ENCODE data around the gene C1orf167. TPM values are rescaled to one million over a fixed set of nuclear protein-coding genes. Genes with fewer than 3 reads are reported as not detected.

Gene C1orf167
- total and polyA plus RNA-seq, 2 of the 13 experiments (the other 11 are each of a cell fraction or from before 2014, with no cell fraction given): not detected

DNA sequence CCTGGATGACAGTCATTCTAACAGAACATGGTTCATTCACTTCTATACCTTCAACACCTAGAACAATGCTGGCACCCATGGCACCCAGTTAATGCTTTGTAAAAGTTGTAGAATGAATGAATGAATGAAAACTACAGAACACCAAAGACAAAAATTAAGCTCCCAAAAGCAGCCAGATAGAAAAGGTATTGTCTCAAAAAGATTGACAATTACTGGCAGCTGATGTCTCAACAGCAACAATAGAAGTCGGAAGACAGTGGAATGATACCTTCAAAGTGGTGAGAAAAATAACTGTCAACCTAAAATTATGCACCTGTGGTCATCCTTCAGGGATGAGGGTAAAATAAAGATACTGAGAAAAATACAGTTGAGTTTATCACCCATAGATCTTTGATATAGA is 4.9 kb upstream of the C1orf167 start:
- no peak for DNase-seq (ENCODE audit: low spot score)
- H3K9me3 ChIP-seq (ENCODE audit: low read length): no peaks in the 10 kb centered on the region
- intact Hi-C loops (cut with micrococcal nuclease; ENCODE audit: unreplicated experiment): no loop called here
- H3K27ac ChIP-seq (ENCODE audit: extremely low read length, insufficient read depth, low read length): no peak overlapping the region
- H3K27me3 ChIP-seq (ENCODE audit: control insufficient read depth in 1 of 2, insufficient read depth in 2 of 2, low read length in 2 of 2): peaks cover 5 to 15% of the 10 kb centered on the region in 2 experiments; a peak in 4 of 5 replicates
- CTCF ChIA-PET (ENCODE audit: low intra/inter-chr PET ratio, low total read pairs): no interaction called here
- H4K20me1 ChIP-seq (ENCODE audit: insufficient read depth, low read length): no peaks in the 10 kb centered on the region
- no peak for ATAC-seq
- WGBS (ENCODE audit: low lambda C conversion rate): 64% methylated on average over 1 of the region's 1 CpG
- POLR2A ChIA-PET: no interaction called here
- no peak for FAIRE-seq
- TF ChIP-seq HOXD1 (CRISPR knock-in tag; IDR thresholded peaks at IDR 0.05) (no peak), NFE2L2 (IDR thresholded peaks at IDR 0.05; ENCODE audit: low read length) (no peak), ZMYM2 (CRISPR knock-in tag; IDR thresholded peaks at IDR 0.05) (no peak), ZNF317 (CRISPR knock-in tag; IDR thresholded peaks at IDR 0.05) (peak; percentile 88), ZNF589 (CRISPR knock-in tag; conservative IDR thresholded peaks at IDR 0.05) (no peak)
- no peak overlapping the region for H3K4me2 ChIP-seq (ENCODE audit: low read depth, low read length)
- no peak overlapping the region for H3K9ac ChIP-seq (ENCODE audit: insufficient read depth, low read depth, low read length)
- no TSS peak for BruUV-seq (replicated peaks)
- no peak overlapping the region for H3K4me3 ChIP-seq (replicated peaks in 1 of 3; ENCODE audit: insufficient read depth in 1 of 3, low read depth in 2 of 3, low read length in 3 of 3)
- no peaks in the 10 kb centered on the region for H3K79me2 ChIP-seq (ENCODE audit: insufficient read depth, low read length)
- H2AFZ ChIP-seq (ENCODE audit: low read length): no peak overlapping the region
- peaks cover 9% of the 10 kb centered on the region; the same call in 1 of the 2 replicates for H3K4me1 ChIP-seq (ENCODE audit: insufficient read depth, low read length)
- H3K36me3 ChIP-seq (replicated peaks in 1 of 2; ENCODE audit: control insufficient read depth in 1 of 2, insufficient read depth in 2 of 2, low read length in 2 of 2): no peaks in the 10 kb centered on the region
- in situ Hi-C loops (cut with HindIII; ENCODE audit: extremely low pct_ligation_motif_present, low pct_unique_long_range_greater_than_20kb): loop anchor here (10.0 kb wide), 1 partner anchor 62 kb away; the partner anchor contains the start of gene DRAXIN

GRCh38 chr1:11759791-11760190 is 2.2 kb upstream of the C1orf167 start:
- no TSS peak for BruUV-seq (replicated peaks)
- Histone ChIP-seq H3K27me3 (ENCODE audit: control insufficient read depth in 1 of 2, insufficient read depth in 2 of 2, low read length in 2 of 2) (peaks cover 7 to 26% of the 10 kb centered on the region in 2 experiments; a peak in 4 of 5 replicates), H3K27ac (ENCODE audit: extremely low read length, insufficient read depth, low read length) (no peak overlapping the region), H3K4me1 (ENCODE audit: insufficient read depth, low read length) (0 out of 2 replicates have a peak, but pooled peaks cover 6% of the 10 kb centered on the region), H3K9me3 (ENCODE audit: low read length) (no peaks in the 10 kb centered on the region), H3K4me2 (ENCODE audit: low read depth, low read length) (no peak overlapping the region), H3K9ac (ENCODE audit: insufficient read depth, low read depth, low read length) (no peak overlapping the region), H3K36me3 (replicated peaks in 1 of 2; ENCODE audit: control insufficient read depth in 1 of 2, insufficient read depth in 2 of 2, low read length in 2 of 2) (no peaks in the 10 kb centered on the region), H4K20me1 (ENCODE audit: insufficient read depth, low read length) (no peaks in the 10 kb centered on the region), H3K79me2 (ENCODE audit: insufficient read depth, low read length) (no peaks in the 10 kb centered on the region), H2AFZ (ENCODE audit: low read length) (no peak overlapping the region), H3K4me3 (replicated peaks in 1 of 3; ENCODE audit: insufficient read depth in 1 of 3, low read depth in 2 of 3, low read length in 3 of 3) (no peak overlapping the region)
- in situ Hi-C loops (cut with HindIII; ENCODE audit: extremely low pct_ligation_motif_present, low pct_unique_long_range_greater_than_20kb): loop anchor here (10.0 kb wide), 1 partner anchor 65 kb away; the partner anchor contains the start of gene DRAXIN
- ATAC-seq (no peak), DNase-seq (ENCODE audit: low spot score) (no peak), FAIRE-seq (no peak)
- ChIA-PET CTCF (ENCODE audit: low intra/inter-chr PET ratio, low total read pairs) (no interaction called here), POLR2A (no interaction called here)
- intact Hi-C loops (cut with micrococcal nuclease; ENCODE audit: unreplicated experiment): no loop called here
- WGBS (ENCODE audit: low lambda C conversion rate): 56% methylated on average over 4 of the region's 4 CpGs
- TF ChIP-seq TRIM24 (CRISPR knock-in tag; IDR thresholded peaks at IDR 0.05) (no peak), ZNF883 (CRISPR knock-in tag; IDR thresholded peaks at IDR 0.05; ENCODE audit: not compliant biosample characterization) (no peak), HNRNPUL1 (IDR thresholded peaks at IDR 0.05; ENCODE audit: low read depth, low read length) (no peak), ZNF142 (CRISPR knock-in tag; IDR thresholded peaks at IDR 0.05) (no peak), ZNF770 (CRISPR knock-in tag; IDR thresholded peaks at IDR 0.05) (no peak), ARNTL (CRISPR knock-in tag; IDR thresholded peaks at IDR 0.05) (no peak), ZNF773 (CRISPR knock-in tag; IDR thresholded peaks at IDR 0.05; ENCODE audit: borderline replicate concordance) (no peak)

All from HepG2 (cell line).